Sigmoid colon (tissue), 7 donors: ENCODE data around the gene GZF1. TPM values are rescaled to one million over a fixed set of nuclear protein-coding genes. Genes with fewer than 3 reads are reported as not detected.

ENCODE experiments used
- DNase-seq: peaks from one replicate; pipeline ENCODE4 v3.0.0-alpha.2; 2019
- H3K27ac ChIP-seq, 4 donors: fragments of 200-600 bp; sonication (generic); one replicate each; pipeline ENCODE4 v1.5.1; 2016 to 2019; ENCODE audit warnings: mild to moderate bottlenecking in 1 of 4
- H3K27me3 ChIP-seq, 3 donors: fragments of 200-600 bp; sonication (generic); one replicate each; pipeline ENCODE4 v1.5.1; 2019; ENCODE audit warnings: mild to moderate bottlenecking in 1 of 3
- H3K36me3 ChIP-seq, 4 donors: fragments of 200-600 bp; sonication (generic); one replicate each; pipeline ENCODE4 v1.5.1; 2016 to 2019
- H3K4me1 ChIP-seq, 4 donors: fragments of 200-600 bp; sonication (generic); one replicate each; pipeline ENCODE4 v1.5.1; 2017 to 2019
- H3K4me3 ChIP-seq, 4 donors: fragments of 200-600 bp; sonication (generic); one replicate each; pipeline ENCODE4 v1.5.1; 2017 to 2019; ENCODE audit warnings: mild to moderate bottlenecking in 2 of 4, moderate library complexity in 1 of 4
- H3K9me3 ChIP-seq, 4 donors: fragments of 200-600 bp in 3 of 4; sonication (generic) in 3 of 4; one replicate each; pipeline versions ENCODE4 v1.5.1 to v1.6.1; 2013 to 2019
- EP300 ChIP-seq, 4 donors: sonication (generic); formaldehyde crosslinking; IDR thresholded peaks; one replicate each; pipeline ENCODE4 v1.6.1; 2017; ENCODE audit warnings: antibody characterized with exemption in 4 of 4
- POLR2A ChIP-seq, 2 donors: fragments of 450-650 bp; IDR thresholded peaks; one replicate each; pipeline ENCODE4 v1.6.1; 2016; ENCODE audit warnings: antibody characterized with exemption in 2 of 2, mild to moderate bottlenecking in 2 of 2, moderate library complexity in 2 of 2
- POLR2AphosphoS5 ChIP-seq, 4 donors: sonication (generic); formaldehyde crosslinking; IDR thresholded peaks; one replicate each; pipeline ENCODE4 v1.6.1; 2017; ENCODE audit warnings: antibody characterized with exemption in 4 of 4
- WGBS, 2 donors: extraction: QIAGEN DNeasy Blood & Tissue Kit; methylation state at CpG; one replicate each; pipeline ENCODE4 v1.1.7; 2013; 5-methylcytosine and 5-hydroxymethylcytosine counted together
- intact Hi-C: fragments of 100-400 bp; cut with DNase I; formaldehyde crosslinking; loops from one replicate; pipeline ENCODE4 v1.15.1; 2023
- polyA plus RNA-seq, 3 donors: library from polyadenylated mRNA; stranded (reverse); fragments of 200-250 nt; gene quantifications; one replicate each; pipeline ENCODE4 v1.2.3, GENCODE V29; 2013
- total RNA-seq, 4 donors: library from RNA; depleted of rRNA; stranded (reverse); fragments of >200 nt; gene quantifications; one replicate each; pipeline ENCODE4 v1.1.0, GENCODE V29; 2016
- TF ChIP-seq, protein P1 (sequence below), 4 experiments: fragments of 450-650 bp in 3 of 4; fragments of 200-600 bp in 1 of 4; IDR thresholded peaks; one replicate each; pipeline ENCODE4 v1.5.1; 2016 to 2019; ENCODE audit warnings: antibody characterized with exemption in 4 of 4, mild to moderate bottlenecking in 3 of 4, moderate library complexity in 2 of 4
- donor health status: healthy with polysubstance abuse.
- donor health status: Bipolar disorder and iron deficiency.
- donor health status: healthy.

Gene GZF1
- total and polyA plus RNA-seq, 7 donors = 2.4 to 17.5 (median 13.0) TPM

DNA sequence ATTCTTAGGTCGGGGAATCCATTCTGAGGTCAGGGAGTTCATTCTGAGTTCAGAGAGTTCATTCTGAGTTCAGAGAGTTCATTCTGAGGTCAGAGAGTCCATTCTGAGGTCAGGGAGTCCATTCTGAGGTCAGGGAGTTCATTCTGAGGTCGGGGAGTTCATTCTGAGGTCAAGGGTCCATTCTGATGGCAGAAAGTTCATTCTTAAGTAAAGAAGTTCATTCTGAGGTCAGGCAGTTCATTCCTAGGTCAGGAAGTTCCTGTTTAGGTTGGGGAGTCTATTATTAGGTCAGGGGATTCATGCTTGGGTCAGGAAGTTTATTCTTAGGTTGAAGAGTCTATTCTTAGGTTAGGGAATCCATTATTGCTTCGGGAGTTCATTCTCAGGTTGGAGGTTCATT, 27.9 kb upstream of the GZF1 start:
- WGBS, 2 donors = 57 to 62% methylated on average over 3 of the region's 3 CpGs
- Histone ChIP-seq H3K4me1 (no peaks in the 10 kb centered on the region), H3K27ac (no peak overlapping the region), H3K4me3 (no peak overlapping the region), H3K36me3 (no peaks in the 10 kb centered on the region), H3K9me3 (no peaks in the 10 kb centered on the region), H3K27me3 (no peaks in the 10 kb centered on the region)
- DNase-seq = no peak
- intact Hi-C loops = no loop called here
- TF ChIP-seq EP300 (IDR thresholded peaks at IDR 0.05) (no peak), POLR2AphosphoS5 (IDR thresholded peaks at IDR 0.05) (no peak), POLR2A (IDR thresholded peaks at IDR 0.05) (no peak)
- TF ChIP-seq, protein P1, sequence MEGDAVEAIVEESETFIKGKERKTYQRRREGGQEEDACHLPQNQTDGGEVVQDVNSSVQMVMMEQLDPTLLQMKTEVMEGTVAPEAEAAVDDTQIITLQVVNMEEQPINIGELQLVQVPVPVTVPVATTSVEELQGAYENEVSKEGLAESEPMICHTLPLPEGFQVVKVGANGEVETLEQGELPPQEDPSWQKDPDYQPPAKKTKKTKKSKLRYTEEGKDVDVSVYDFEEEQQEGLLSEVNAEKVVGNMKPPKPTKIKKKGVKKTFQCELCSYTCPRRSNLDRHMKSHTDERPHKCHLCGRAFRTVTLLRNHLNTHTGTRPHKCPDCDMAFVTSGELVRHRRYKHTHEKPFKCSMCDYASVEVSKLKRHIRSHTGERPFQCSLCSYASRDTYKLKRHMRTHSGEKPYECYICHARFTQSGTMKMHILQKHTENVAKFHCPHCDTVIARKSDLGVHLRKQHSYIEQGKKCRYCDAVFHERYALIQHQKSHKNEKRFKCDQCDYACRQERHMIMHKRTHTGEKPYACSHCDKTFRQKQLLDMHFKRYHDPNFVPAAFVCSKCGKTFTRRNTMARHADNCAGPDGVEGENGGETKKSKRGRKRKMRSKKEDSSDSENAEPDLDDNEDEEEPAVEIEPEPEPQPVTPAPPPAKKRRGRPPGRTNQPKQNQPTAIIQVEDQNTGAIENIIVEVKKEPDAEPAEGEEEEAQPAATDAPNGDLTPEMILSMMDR (IDR thresholded peaks at IDR 0.05) = no peak

DNA sequence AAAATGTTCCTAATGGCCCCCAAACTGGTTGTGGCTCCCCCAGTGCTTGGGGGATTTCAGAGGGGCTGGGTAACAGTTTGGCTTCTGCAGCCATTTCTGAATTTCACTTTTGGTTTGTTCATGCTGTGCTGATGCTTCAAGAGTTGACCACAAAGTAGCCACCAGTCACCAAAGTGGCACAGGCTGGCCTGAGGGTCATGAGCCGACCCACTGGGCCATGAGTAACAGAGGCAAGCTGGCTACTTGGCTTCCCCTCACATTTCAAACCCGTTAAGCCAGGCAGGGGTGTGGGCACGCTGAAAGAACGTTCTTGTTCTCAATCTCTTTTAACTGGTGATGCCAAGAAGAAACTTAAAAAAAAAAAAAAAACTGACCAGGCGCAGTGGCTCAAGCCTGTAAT, 26.5 kb upstream of the GZF1 start:
- no peak overlapping the region for H3K27ac ChIP-seq
- peak; percentile 17 for DNase-seq
- H3K27me3 ChIP-seq = peaks cover 0 to 6% (median 0%) of the 10 kb centered on the region in 3 donors
- H3K4me1 ChIP-seq = no peaks in the 10 kb centered on the region
- intact Hi-C loops = no loop called here
- no peaks in the 10 kb centered on the region for H3K36me3 ChIP-seq
- H3K4me3 ChIP-seq = no peak overlapping the region
- TF ChIP-seq EP300 (IDR thresholded peaks at IDR 0.05) (no peak), POLR2A (IDR thresholded peaks at IDR 0.05) (no peak), POLR2AphosphoS5 (IDR thresholded peaks at IDR 0.05) (no peak)
- TF ChIP-seq, protein P1 (IDR thresholded peaks at IDR 0.05) = no peak
- no peaks in the 10 kb centered on the region for H3K9me3 ChIP-seq
- 92 to 93% methylated on average over 5 of the region's 5 CpGs for WGBS, 2 donors

DNA sequence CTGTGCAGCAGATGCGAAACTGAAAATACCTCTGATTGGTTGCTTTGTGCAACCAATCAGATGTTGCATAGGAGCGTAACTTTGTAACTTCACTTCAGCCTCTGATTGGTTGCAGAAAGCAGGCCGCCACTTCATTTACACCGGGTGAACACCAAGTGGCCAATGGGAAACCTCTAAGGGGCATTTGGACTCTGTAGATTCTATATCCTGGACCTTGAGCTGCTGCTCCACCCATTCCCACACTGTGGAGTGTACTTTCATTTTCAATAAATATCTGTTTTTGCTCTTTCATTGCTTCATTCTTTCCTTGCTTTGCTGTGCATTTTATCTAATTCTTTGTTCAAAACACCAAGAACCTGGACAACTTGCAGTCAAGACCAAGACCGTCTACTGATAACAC, 25.5 kb upstream of the GZF1 start:
- Histone ChIP-seq H3K36me3 (no peaks in the 10 kb centered on the region), H3K27ac (no peak overlapping the region), H3K27me3 (peaks cover 0 to 6% (median 0%) of the 10 kb centered on the region in 3 donors), H3K9me3 (no peaks in the 10 kb centered on the region), H3K4me3 (no peak overlapping the region), H3K4me1 (no peaks in the 10 kb centered on the region)
- TF ChIP-seq, protein P1 (IDR thresholded peaks at IDR 0.05) = no peak
- TF ChIP-seq POLR2AphosphoS5 (IDR thresholded peaks at IDR 0.05) = no peak
- TF ChIP-seq POLR2A (IDR thresholded peaks at IDR 0.05) = no peak
- TF ChIP-seq EP300 (IDR thresholded peaks at IDR 0.05) = no peak
- WGBS, 2 donors = 87 to 94% methylated on average over 5 of the region's 5 CpGs
- intact Hi-C loops = no loop called here
- DNase-seq = no peak

DNA sequence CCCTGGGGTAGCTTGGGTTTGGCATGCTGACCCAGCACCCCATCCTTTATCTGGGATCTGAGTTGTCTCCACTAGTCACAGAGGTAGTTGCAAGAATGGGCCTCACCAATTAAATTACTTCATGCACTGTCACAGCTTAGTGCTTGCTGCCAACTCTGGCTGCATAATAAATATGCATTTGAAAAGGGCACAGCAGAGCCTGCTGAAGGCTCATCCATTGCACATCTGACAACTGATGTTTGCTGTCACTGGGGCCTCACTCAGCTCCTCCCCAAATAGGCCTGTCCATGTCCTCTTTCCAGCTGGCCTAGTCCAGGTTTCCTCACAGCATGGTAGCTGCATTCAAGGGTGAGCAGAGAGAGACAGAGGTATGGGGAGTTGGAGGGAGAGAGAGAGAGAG, 24.7 kb upstream of the GZF1 start:
- H3K27me3 ChIP-seq = peaks cover 0 to 6% (median 0%) of the 10 kb centered on the region in 3 donors
- no peak overlapping the region for H3K27ac ChIP-seq
- no peaks in the 10 kb centered on the region for H3K4me1 ChIP-seq
- H3K9me3 ChIP-seq = no peaks in the 10 kb centered on the region
- intact Hi-C loops = no loop called here
- no peak overlapping the region for H3K4me3 ChIP-seq
- H3K36me3 ChIP-seq = no peaks in the 10 kb centered on the region
- TF ChIP-seq, protein P1 (IDR thresholded peaks at IDR 0.05) = no peak
- TF ChIP-seq POLR2A (IDR thresholded peaks at IDR 0.05) (no peak), POLR2AphosphoS5 (IDR thresholded peaks at IDR 0.05) (no peak)
- DNase-seq = peak; percentile 8

DNA sequence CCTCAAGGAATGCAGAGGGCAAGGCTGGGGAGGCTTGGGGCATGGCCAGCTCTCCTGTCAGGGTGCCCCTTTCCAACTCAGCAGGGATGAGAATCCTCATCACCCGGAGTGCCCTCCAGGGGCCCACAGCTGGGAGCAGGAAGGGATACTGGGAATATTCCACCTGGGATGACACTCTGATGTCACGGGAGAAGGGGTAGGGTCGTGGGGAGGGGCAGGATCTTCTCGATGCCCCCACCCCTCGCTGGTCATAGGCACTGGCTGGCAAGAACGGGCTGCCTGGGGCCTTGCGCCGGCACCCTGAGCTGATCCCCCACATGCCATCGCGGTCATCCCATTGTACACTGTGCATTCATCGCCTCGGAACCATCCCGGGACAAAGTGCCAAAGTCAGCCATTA, 22.0 kb upstream of the GZF1 start:
- Histone ChIP-seq H3K4me1 (no peaks in the 10 kb centered on the region), H3K27me3 (peaks cover 0 to 6% (median 0%) of the 10 kb centered on the region in 3 donors), H3K36me3 (no peaks in the 10 kb centered on the region), H3K4me3 (no peak overlapping the region), H3K9me3 (no peaks in the 10 kb centered on the region), H3K27ac (no peak overlapping the region)
- peak; percentile 60 for DNase-seq
- TF ChIP-seq POLR2A (IDR thresholded peaks at IDR 0.05) (no peak), POLR2AphosphoS5 (IDR thresholded peaks at IDR 0.05) (no peak), EP300 (IDR thresholded peaks at IDR 0.05) (no peak)
- TF ChIP-seq, protein P1 (IDR thresholded peaks at IDR 0.05) = no peak
- WGBS, 2 donors = 80 to 81% methylated on average over 13 of the region's 13 CpGs
- intact Hi-C loops = loop anchor here (2.0 kb wide), 1 partner anchor 649 kb away; no protein-coding TSS in a partner anchor
